ENCODE measurements around the gene DGKI. TPM values are rescaled to one million over a fixed set of nuclear protein-coding genes. Genes with fewer than 3 reads are reported as not detected.

DGKI gene
- total and polyA plus RNA-seq, 7 donors, result under 0.01 to 0.56 (median 0.44) TPM; not detected in 2

DNA sequence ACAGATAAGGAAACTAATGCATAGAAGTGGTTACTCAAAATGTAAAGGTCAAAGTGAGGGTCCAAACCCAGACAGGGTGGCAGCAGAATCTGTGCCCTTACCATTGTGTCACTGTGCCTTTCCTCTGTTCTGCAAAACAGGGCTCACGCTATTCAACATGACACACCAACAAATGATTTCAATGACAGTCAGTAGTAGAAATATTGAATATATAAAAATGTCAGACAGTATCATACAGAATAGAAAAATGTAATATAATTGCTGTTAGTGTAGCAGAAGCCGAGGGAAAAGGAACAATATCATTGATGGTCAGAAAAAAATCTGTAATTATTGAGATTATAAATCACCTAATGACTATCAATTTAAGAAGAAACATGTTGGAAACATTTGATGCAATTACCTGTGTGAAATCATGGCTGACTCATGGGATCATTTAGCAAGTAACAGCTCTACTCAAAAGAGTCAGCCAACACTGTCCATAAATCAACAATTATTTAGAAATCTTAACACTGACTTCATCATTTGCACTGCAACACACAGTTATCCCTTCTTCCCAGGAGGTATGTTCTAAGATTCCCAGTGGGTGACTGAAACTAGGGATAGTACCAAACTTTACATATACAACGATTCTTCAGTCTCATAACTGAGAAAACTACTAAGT lies 198.7 kb downstream of the DGKI start:
- DNase-seq (no peak), ATAC-seq (no peak)
- H3K4me3 ChIP-seq, result no peak overlapping the region
- no peaks in the 10 kb centered on the region for H3K9me3 ChIP-seq
- 81 to 86% (median 81%) methylated on average over 3 of the region's 3 CpGs for WGBS, 3 donors
- intact Hi-C loops (cut with DNase I), result no loop called here
- no peaks in the 10 kb centered on the region for H3K27me3 ChIP-seq (ENCODE audit: insufficient read depth in 3 of 3, low read length in 2 of 3)
- no peaks in the 10 kb centered on the region for H3K4me1 ChIP-seq
- H3K27ac ChIP-seq, result no peak overlapping the region
- TF ChIP-seq, protein P1, sequence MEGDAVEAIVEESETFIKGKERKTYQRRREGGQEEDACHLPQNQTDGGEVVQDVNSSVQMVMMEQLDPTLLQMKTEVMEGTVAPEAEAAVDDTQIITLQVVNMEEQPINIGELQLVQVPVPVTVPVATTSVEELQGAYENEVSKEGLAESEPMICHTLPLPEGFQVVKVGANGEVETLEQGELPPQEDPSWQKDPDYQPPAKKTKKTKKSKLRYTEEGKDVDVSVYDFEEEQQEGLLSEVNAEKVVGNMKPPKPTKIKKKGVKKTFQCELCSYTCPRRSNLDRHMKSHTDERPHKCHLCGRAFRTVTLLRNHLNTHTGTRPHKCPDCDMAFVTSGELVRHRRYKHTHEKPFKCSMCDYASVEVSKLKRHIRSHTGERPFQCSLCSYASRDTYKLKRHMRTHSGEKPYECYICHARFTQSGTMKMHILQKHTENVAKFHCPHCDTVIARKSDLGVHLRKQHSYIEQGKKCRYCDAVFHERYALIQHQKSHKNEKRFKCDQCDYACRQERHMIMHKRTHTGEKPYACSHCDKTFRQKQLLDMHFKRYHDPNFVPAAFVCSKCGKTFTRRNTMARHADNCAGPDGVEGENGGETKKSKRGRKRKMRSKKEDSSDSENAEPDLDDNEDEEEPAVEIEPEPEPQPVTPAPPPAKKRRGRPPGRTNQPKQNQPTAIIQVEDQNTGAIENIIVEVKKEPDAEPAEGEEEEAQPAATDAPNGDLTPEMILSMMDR (IDR thresholded peaks at IDR 0.05), result no peak
- H3K36me3 ChIP-seq (ENCODE audit: insufficient read depth in 1 of 2, low read depth in 1 of 2), result no peaks in the 10 kb centered on the region

DNA sequence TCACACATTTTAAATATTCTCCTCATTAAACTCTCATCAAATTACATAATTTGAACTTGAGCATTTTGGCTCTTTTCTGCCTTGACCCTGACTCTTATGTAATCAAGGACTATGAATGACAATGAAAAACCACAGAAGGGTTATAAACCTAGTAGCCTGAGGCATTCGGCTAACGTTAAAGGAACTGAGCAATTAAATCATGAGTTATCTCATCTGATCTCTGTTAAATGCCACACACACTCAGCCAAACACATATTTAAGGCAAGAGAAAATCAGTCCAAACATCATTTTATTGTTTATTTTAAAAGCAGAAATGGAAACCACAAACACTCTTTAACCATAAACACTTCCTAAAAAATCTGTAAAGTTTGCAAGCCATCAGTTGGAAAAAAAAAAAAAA lies 204.3 kb downstream of the DGKI start:
- ATAC-seq, result no peak
- H3K4me1 ChIP-seq, result no peaks in the 10 kb centered on the region
- no peak overlapping the region for H3K27ac ChIP-seq
- no peak for DNase-seq
- no peaks in the 10 kb centered on the region for H3K27me3 ChIP-seq (ENCODE audit: insufficient read depth in 3 of 3, low read length in 2 of 3)
- no peaks in the 10 kb centered on the region for H3K9me3 ChIP-seq
- no peaks in the 10 kb centered on the region for H3K36me3 ChIP-seq (ENCODE audit: insufficient read depth in 1 of 2, low read depth in 1 of 2)
- TF ChIP-seq, protein P1 (IDR thresholded peaks at IDR 0.05), result no peak
- intact Hi-C loops (cut with DNase I), result no loop called here
- H3K4me3 ChIP-seq, result no peak overlapping the region
- 54 to 59% (median 59%) methylated on average over 2 of the region's 2 CpGs for WGBS, 3 donors

DNA sequence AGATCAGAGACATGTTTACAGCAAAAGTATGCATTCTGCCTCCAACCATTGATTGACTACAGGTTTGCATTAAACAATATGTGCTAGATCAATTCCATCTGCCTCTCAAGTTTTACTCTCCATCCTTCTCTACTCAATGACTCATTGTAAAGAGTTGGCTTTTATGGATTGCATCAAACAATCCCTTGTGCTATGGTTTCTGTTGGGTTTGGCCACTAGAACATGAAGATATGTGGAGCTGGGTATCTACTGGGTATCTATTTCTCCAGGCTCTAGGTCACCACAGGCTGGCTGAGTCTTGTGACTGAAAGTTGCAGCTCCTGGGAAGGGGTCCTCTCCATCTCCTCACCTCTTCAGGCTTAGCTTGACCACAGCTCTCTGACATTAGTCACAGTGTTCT lies 204.7 kb downstream of the DGKI start:
- intact Hi-C loops (cut with DNase I), result no loop called here
- Histone ChIP-seq H3K9me3 (no peaks in the 10 kb centered on the region), H3K4me3 (no peak overlapping the region), H3K27ac (no peak overlapping the region), H3K4me1 (no peaks in the 10 kb centered on the region), H3K36me3 (ENCODE audit: insufficient read depth in 1 of 2, low read depth in 1 of 2) (no peaks in the 10 kb centered on the region), H3K27me3 (ENCODE audit: insufficient read depth in 3 of 3, low read length in 2 of 3) (no peaks in the 10 kb centered on the region)
- no peak for ATAC-seq
- DNase-seq, result no peak
- TF ChIP-seq, protein P1 (IDR thresholded peaks at IDR 0.05), result no peak

DNA sequence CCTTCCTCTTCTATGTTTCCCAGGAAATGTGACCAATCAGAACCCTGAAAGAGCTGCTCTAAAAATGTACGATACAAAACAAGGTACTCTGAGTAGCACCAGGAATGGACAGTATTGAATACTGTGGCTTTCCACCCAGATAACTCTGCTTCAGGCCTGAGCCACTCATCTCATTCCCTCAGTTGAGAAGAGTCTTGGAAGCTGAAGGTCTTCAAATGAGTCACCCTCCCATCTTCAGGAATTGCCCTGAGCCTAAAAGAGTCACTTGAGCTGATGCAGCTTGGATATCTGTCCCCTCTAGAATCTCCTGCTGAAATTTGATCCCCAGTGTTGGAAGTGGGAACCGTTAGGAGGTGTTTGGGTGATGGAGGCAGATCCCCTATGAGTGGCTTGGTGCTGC lies 210.4 kb downstream of the DGKI start:
- intact Hi-C loops (cut with DNase I), result no loop called here
- H3K4me3 ChIP-seq, result no peak overlapping the region
- TF ChIP-seq, protein P1 (IDR thresholded peaks at IDR 0.05), result no peak
- no peak for DNase-seq
- H3K27me3 ChIP-seq (ENCODE audit: insufficient read depth in 3 of 3, low read length in 2 of 3), result peaks cover 0 to 6% (median 0%) of the 10 kb centered on the region in 3 donors
- no peaks in the 10 kb centered on the region for H3K36me3 ChIP-seq (ENCODE audit: insufficient read depth in 1 of 2, low read depth in 1 of 2)
- ATAC-seq, result no peak
- WGBS, 3 donors, result 50 to 73% (median 62%) methylated on average over 2 of the region's 2 CpGs
- no peak overlapping the region for H3K27ac ChIP-seq
- H3K9me3 ChIP-seq, result no peaks in the 10 kb centered on the region
- no peaks in the 10 kb centered on the region for H3K4me1 ChIP-seq

DNA sequence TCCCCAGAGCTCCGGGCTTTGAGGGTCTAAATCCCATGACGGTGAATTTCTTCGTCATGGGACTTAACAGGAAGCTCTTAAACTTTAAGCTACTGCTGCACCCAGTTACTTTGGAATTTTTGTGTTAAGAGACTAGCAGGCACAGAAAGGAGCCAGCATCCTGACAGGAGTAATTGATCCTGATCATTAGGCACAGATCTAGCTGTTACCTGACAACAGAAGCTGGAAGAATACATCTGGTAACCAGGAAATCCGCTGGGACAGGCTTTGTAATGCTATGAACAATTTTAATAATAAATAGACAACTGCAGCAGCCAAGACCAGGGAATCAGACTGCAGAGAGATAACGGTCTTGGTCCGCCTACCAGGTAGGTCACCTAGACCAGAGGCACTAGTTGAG lies 210.9 kb downstream of the DGKI start:
- intact Hi-C loops (cut with DNase I), result no loop called here
- Histone ChIP-seq H3K9me3 (no peaks in the 10 kb centered on the region), H3K4me1 (no peaks in the 10 kb centered on the region), H3K4me3 (no peak overlapping the region), H3K36me3 (ENCODE audit: insufficient read depth in 1 of 2, low read depth in 1 of 2) (no peaks in the 10 kb centered on the region), H3K27ac (no peak overlapping the region), H3K27me3 (ENCODE audit: insufficient read depth in 3 of 3, low read length in 2 of 3) (peaks cover 0 to 6% (median 0%) of the 10 kb centered on the region in 3 donors)
- ATAC-seq, result no peak
- DNase-seq, result no peak
- 80 to 84% (median 81%) methylated on average over 6 of the region's 6 CpGs for WGBS, 3 donors
- TF ChIP-seq, protein P1 (IDR thresholded peaks at IDR 0.05), result no peak
